Measurements from ENCODE around the gene DLEC1.
A peak's percentile ranks its signal among the peaks of the same experiment; 100 is the strongest.

The DLEC1 gene

GRCh38 chr3:38163841-38164642, 125.0 kb downstream of the DLEC1 start:
- no peak for DNase-seq

- no peak for DNase-seq
These were observed 125.6 kb downstream of the DLEC1 start for GRCh38 chr3:38164643-38164951.

- peak; percentile 96 for DNase-seq
These were observed 126.1 kb downstream of the DLEC1 start, which contains the start of gene OXSR1 for GRCh38 chr3:38164952-38165721. Gene OXSR1, plus strand, starts transcription at chr3:38165537. Its CDS starts 340 bp downstream, at chr3:38165877.

DNA sequence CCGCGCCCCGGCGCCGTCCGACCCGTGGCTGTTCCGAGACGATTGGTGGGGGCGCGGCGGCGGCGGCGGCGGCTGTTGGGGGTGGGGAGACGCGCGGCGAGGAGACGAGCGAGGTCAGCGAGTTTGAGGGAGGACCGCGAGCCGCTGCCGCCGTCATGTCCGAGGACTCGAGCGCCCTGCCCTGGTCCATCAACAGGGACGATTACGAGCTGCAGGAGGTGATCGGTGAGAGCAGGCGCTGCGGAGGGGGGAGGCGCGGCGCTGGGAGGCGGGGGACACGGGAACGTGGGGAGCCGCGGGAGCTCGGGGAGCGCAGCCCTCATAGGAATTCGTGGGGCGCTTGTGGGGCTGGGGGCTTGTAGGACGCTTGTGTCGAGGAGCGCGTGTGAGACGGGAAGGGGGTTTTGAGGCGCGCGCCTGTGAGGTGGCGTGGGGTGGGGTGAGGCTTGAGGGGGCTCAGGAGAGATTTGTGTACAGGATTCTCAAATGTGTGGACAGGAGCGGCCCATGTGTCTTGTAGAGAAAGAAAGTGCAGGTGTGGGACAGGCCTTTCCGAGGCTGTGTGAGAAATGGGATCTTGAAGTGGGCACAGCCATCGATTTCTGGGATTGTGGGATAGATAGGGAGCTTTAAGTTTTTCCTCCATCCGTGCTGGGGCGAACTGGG, 126.8 kb downstream of the DLEC1 start:
- no peak for DNase-seq

- no peak for DNase-seq
These were observed 128.6 kb downstream of the DLEC1 start for GRCh38 chr3:38167591-38167990.

GRCh38 chr3:38168151-38169026, 129.4 kb downstream of the DLEC1 start:
- DNase-seq, result no peak

GRCh38 chr3:38169027-38169317, 130.0 kb downstream of the DLEC1 start:
- DNase-seq, result no peak

DNA sequence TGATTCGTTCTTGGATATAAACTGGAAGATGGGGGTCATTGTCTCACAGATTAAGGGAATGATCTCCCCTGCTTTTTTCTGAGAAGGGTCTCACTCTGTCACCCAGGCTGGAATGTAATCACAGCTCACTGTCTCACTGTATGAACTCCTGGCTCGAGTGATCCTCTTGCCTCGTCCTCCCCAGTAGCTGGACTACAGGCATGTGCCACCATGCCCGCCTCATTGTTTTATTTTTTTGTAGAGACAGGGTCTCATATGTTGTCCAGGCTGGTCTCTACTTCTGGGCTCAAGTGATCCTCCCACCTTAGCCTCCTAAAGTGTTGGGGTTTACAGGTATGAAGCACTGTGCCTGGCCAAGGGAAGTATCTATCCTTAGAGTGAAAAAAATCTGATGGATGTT, 131.7 kb downstream of the DLEC1 start:
- DNase-seq, result no peak

DNA sequence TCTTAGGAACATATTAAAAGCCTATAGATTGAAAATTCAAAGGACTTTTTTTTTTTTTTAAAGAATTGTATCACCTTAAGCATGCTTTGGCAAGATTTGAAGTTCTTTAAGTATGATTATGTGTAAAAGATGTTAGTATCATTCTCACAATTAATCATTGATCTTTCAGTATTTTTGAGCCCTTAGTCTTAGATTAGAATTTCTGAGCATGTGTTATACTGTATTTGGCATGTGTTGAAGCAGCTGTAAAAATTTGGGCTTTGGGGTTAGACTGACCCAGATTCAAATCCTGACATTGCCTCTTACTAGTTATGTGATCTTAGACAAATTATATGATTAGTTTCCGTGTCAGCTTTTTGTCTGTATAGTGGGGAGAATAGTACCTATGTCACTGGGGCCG, 132.6 kb downstream of the DLEC1 start:
- DNase-seq, result no peak

All from activated CD4-positive, CD25-positive, alpha-beta regulatory T cell treated with anti-CD3 and anti-CD28 coated beads, Interleukin-2, amount 50 U/mL, for 72 hours (primary cell).